DND-41 (cell line): ENCODE measurements around the gene CTU2.

Source experiments
- ATAC-seq: fragments of 200-7000 bp; cut with Tn5 transposase; 3 replicates; pipeline ENCODE4 v1.9.1; 2021; ENCODE audit warnings: low read depth; ENCODE audit not compliant: insufficient read depth
- DNase-seq: peaks from one replicate; pipeline ENCODE4 v3.0.0-alpha.2; 2020
- H2AFZ ChIP-seq: 2 replicates; pipeline ENCODE4 v1.6.0; 2012; ENCODE audit warnings: low read depth, low read length
- H3K27ac ChIP-seq: 2 replicates; pipeline ENCODE4 v1.5.1; 2012; ENCODE audit warnings: low read length, inconsistent platforms
- H3K27me3 ChIP-seq: fragments of 200-600 bp; sonication (generic); 2 replicates; pipeline ENCODE4 v1.6.0; 2012; ENCODE audit warnings: low read length, mild to moderate bottlenecking, inconsistent platforms; ENCODE audit not compliant: insufficient read depth, poor library complexity
- H3K36me3 ChIP-seq: 2 replicates; pipeline ENCODE4 v1.5.1; 2012; ENCODE audit warnings: low read length, inconsistent platforms; ENCODE audit not compliant: insufficient read depth
- H3K4me1 ChIP-seq: 2 replicates; pipeline ENCODE4 v1.5.1; 2012; ENCODE audit warnings: mild to moderate bottlenecking, low read length; ENCODE audit not compliant: insufficient read depth
- H3K4me2 ChIP-seq: 2 replicates; pipeline ENCODE4 v1.6.0; 2012; ENCODE audit warnings: mild to moderate bottlenecking, moderate library complexity, low read length, inconsistent platforms; ENCODE audit not compliant: insufficient read depth
- H3K4me3 ChIP-seq, 2 experiments: fragments of 200-600 bp in 1 of 2; shearing (Covaris generic) in 1 of 2; 2 replicates each; pipeline ENCODE4 v1.5.1; 2012 to 2016; ENCODE audit warnings: inconsistent platforms in 2 of 2, low read length in 2 of 2, mild to moderate bottlenecking in 2 of 2, low read depth in 1 of 2, moderate library complexity in 1 of 2
- H3K79me2 ChIP-seq: 2 replicates; pipeline ENCODE4 v1.6.0; 2012; ENCODE audit warnings: low read length, inconsistent platforms; ENCODE audit not compliant: insufficient read depth
- H3K9ac ChIP-seq: 2 replicates; pipeline ENCODE4 v1.6.0; 2012; ENCODE audit warnings: low read depth, mild to moderate bottlenecking, inconsistent platforms, low read length, moderate library complexity
- H3K9me3 ChIP-seq: 2 replicates; pipeline ENCODE4 v1.5.1; 2012; ENCODE audit warnings: low read length, moderate library complexity, mild to moderate bottlenecking, inconsistent platforms; ENCODE audit not compliant: insufficient read depth, severe bottlenecking
- H4K20me1 ChIP-seq: 2 replicates; pipeline ENCODE4 v1.6.0; 2012; ENCODE audit warnings: low read length; ENCODE audit not compliant: insufficient read depth
- CTCF ChIP-seq: IDR thresholded peaks from 2 replicates; pipeline ENCODE4 v1.5.1; 2012; ENCODE audit warnings: borderline replicate concordance, low read length, moderate library complexity, mild to moderate bottlenecking; ENCODE audit not compliant: poor library complexity, severe bottlenecking; ENCODE audit errors: extremely low read depth
- EZH2 ChIP-seq: IDR thresholded peaks from 3 replicates; pipeline ENCODE4 v1.6.1; 2012; ENCODE audit warnings: borderline replicate concordance, low read depth, mild to moderate bottlenecking, moderate library complexity, low read length, inconsistent platforms; ENCODE audit not compliant: severe bottlenecking

Gene CTU2

GRCh38 chr16:88692861-88693260 is 13.4 kb upstream of the CTU2 start:
- H2AFZ ChIP-seq = no peak overlapping the region
- H3K79me2 ChIP-seq = no peaks in the 10 kb centered on the region
- H3K4me3 ChIP-seq = no peak overlapping the region
- H3K36me3 ChIP-seq = peaks cover 19% of the 10 kb centered on the region
- no peaks in the 10 kb centered on the region for H3K9me3 ChIP-seq
- H4K20me1 ChIP-seq = peaks cover 3% of the 10 kb centered on the region
- DNase-seq (no peak), ATAC-seq (no peak)
- H3K27me3 ChIP-seq = no peaks in the 10 kb centered on the region
- TF ChIP-seq EZH2 (no peak), CTCF (no peak)
- no peak overlapping the region for H3K27ac ChIP-seq
- no peak overlapping the region for H3K9ac ChIP-seq
- H3K4me2 ChIP-seq = no peak overlapping the region
- H3K4me1 ChIP-seq = peaks cover 3% of the 10 kb centered on the region; the same call in 1 of the 2 replicates

- peaks cover 6% of the 10 kb centered on the region for H4K20me1 ChIP-seq
- H3K9me3 ChIP-seq = no peaks in the 10 kb centered on the region
- TF ChIP-seq CTCF (no peak), EZH2 (no peak)
- no peak for ATAC-seq
- H3K27ac ChIP-seq = no peak overlapping the region
- H2AFZ ChIP-seq = no peak overlapping the region
- no peak overlapping the region for H3K9ac ChIP-seq
- no peaks in the 10 kb centered on the region for H3K79me2 ChIP-seq
- H3K27me3 ChIP-seq = no peaks in the 10 kb centered on the region
- no peak for DNase-seq
- H3K36me3 ChIP-seq = peaks cover 27% of the 10 kb centered on the region
- H3K4me3 ChIP-seq = no peak overlapping the region
- H3K4me1 ChIP-seq = peaks cover 3% of the 10 kb centered on the region; the same call in 1 of the 2 replicates
- H3K4me2 ChIP-seq = no peak overlapping the region
Measured at GRCh38 chr16:88693420-88694177, 12.7 kb upstream of the CTU2 start.

GRCh38 chr16:88694221-88695087 is 11.8 kb upstream of the CTU2 start:
- no peak for DNase-seq
- Histone ChIP-seq H3K4me1 (peaks cover 3% of the 10 kb centered on the region; the same call in 1 of the 2 replicates), H3K36me3 (peaks cover 35% of the 10 kb centered on the region), H3K9me3 (no peaks in the 10 kb centered on the region), H3K27me3 (no peaks in the 10 kb centered on the region), H3K4me3 (no peak overlapping the region), H4K20me1 (peaks cover 7% of the 10 kb centered on the region), H3K9ac (no peak overlapping the region), H3K4me2 (no peak overlapping the region), H3K79me2 (no peaks in the 10 kb centered on the region), H3K27ac (no peak overlapping the region), H2AFZ (no peak overlapping the region)
- ATAC-seq = no peak
- no peak for TF ChIP-seq EZH2
- TF ChIP-seq CTCF = no peak
